Measurements from ENCODE around the gene MPZ.
"Not testable (repeated sequence)": the region's sequence is repeated elsewhere in the genome, so short reads cannot be mapped to it uniquely, and the experiment has no call there.

The MPZ gene

DNA sequence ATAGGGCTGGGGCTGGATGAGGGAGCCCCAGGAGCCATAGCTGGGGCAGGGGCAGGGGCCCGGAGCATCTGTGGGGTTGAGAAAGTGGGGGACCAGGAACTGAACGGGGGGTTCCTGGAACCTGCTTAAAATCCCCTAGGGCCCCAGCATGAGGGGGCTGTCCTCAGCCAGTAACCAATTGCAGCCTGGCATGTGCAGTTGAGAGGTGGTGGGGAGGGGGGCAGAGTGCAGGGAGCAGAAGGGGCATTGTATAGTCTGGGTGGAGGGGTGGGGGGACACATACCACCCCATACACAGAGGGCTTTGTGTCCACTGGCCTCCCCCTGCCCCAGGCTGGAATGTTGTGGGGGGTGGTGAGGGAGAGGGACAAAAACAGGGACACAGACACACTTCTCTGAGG is at the start of gene MPZ:
MPZ (minus strand) TSS at position 101 of the 400 bp plus-strand sequence; CDS start at position 38, 63 bp downstream.
- DNase-seq (ENCODE audit: low read depth in 2 of 2) = no peak

DNA sequence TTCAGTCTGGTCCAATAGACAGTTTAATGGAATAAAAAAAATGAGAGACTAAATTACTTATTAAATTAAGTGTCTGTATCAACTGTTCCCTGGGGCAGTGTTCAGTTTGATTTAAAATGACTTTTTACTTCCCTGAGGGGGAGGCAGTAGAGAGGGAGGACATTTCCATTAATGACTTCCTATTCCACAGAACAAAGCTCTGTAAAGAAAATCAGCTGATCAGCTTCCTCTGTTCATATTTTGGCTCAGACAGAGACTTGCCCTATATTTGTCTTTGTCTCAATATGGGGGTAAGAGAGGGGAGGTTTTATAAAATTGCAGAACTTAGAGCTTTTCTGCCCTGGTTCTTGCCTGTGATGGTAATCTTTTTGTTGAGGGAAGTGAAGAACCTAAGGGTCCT is 49.5 kb upstream of the MPZ start:
- no peak for DNase-seq (ENCODE audit: low read depth in 2 of 2)

DNA sequence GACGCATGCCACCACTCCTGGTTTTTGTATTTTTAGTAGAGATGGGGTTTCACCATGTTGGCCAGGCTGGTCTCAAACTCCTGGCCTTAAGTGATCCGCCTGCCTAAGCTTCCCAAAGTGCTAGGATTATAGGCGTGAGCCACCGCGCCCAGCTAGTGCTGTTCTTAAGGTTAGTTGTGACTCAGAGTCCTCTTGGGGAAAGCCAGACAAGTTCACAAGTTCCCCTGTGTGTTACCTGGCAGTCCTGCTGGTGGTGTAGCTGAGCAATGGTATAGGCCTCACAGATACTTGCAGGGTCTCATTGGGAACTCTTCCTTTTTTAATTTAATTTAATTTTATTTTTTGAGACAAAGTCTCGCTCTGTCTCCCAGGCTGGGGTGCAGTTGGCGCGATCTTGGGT is 47.3 kb upstream of the MPZ start:
- DNase-seq (ENCODE audit: low read depth in 2 of 2) = no peak

DNA sequence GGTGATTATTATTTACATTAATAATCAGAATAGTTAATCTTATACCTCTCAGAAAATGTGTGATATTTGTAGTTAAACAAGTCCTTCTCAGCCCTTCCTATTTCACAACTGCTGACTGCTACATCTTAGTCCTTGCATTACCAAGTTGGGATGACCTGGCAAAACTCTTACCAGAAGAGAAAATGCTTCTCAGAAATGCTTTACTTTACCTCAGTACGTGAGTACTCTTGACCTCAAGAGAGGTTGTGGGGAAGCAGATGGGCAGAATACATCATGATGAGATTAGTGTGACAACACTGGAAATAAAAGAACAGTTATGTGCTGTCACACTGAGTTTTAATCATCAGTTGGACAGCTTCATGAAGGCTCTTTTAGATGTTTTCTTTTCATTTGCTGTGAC is 41.7 kb upstream of the MPZ start:
- no peak for DNase-seq (ENCODE audit: low read depth in 2 of 2)

DNA sequence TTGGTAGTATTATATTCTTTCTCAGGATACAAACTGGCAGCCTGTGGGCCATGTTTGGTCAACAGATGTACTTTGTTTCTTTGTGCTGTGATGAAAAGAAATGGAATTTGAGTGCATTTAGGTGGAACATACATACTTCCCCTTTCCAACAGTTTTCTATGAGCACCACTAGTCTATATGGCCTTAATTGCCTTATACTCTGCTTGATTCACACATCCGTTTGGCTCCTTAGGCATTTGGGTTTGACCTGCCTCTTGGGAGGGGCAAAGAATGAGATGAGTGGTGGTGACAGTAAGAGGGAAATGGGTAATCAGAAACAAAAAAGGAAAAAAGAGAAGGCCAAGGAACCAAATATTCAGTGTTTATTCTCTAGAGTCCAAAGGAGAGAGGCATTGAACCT is 40.9 kb upstream of the MPZ start:
- no peak for DNase-seq (ENCODE audit: low read depth in 2 of 2)

DNA sequence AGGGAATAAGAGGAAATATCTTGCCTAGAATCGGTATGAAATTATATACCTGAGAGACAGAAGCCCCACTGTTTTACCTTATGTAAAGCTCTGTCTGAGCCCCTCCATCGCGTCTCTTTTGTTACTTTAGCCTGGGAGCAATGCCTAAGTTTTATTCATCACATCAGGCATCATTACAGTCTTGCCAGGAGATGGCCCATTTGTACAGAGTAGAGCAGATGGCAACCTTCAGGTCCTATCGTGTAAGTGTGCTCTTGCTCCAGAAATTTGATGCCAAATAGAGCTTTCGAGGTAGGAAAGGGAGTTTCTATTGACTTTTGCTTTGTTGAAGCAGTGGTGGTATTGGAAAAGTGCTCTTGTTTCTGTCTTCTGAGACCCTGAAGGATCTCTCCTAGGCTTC is 33.1 kb upstream of the MPZ start:
- DNase-seq (ENCODE audit: low read depth in 2 of 2) = no peak

DNA sequence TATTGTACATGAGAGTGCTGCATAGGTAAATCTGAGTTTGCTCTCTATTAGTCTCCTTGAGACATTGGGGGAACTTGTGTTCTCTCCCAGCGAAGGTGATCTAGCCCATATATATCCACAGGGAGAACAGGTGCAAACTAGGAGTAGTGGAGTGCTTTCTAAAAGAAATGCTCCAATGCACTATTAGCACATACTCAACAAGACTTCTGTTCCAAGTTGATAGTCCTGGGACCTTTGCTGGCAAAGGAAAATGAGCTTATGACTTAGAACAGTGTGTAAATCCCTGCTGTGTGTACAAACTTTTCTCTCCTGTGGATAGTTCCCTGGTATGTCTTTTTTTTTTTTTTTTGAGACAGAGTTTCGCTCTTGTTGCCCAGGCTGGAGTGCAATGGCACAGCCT is 32.4 kb upstream of the MPZ start:
- no peak for DNase-seq (ENCODE audit: low read depth in 2 of 2)

DNA sequence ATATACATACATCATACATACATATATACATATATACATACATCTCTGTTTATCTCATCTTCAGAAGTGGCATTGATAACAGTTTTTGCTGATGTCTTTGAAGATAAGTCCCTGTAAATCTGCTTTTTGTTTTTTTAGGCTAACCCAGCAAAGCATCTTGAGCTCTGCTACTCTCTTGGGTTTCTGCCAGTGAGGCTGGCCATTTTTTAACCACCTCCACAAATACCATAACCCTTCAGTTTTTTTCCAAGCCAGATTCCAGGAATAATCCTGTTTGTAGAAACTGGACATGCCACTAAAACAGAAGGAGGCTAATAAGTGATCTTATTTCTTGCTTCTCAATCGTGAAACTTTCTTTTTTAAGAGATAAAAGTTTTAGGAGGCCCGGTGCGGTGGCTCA is 26.0 kb upstream of the MPZ start:
- DNase-seq (ENCODE audit: low read depth in 2 of 2) = no peak

DNA sequence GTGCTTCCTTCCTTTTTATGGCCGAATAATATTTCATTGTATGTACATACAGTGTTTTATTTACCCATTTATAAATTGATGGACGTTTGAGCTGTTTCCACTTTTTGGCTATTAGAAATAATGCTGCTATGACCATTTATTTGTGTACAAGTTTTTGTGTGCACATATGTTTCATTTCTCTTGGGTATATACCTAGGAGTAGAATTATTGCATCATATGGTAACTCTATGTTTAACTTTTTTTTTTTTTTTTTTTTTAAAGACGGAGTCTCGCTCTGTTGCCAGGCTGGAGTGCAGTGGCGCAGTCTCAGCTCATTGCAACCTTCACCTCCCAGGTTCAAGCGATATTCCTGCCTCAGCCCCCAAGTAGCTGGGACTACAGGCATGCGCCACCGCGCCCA is 23.4 kb upstream of the MPZ start:
- DNase-seq (ENCODE audit: low read depth in 2 of 2) = no peak

DNA sequence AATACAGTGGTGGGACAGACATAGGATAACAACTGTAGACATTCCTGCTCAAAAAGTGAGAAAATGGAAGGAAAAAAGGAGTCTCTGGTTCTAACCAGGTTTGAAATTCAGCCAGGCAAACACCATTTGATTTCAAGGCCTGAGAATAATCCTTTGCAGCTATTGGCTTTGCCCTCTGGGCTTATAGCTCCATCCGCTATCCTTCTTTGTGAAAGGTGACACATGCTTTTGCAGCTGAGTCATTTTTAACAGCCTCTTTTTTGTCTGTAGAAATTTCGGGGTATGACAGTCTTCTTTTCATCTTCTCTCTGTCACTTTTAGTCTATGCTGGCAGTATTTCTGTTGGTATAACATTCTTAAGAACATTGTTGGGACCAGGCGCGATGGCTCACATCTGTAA is 20.6 kb upstream of the MPZ start:
- no peak for DNase-seq (ENCODE audit: low read depth in 2 of 2)

DNA sequence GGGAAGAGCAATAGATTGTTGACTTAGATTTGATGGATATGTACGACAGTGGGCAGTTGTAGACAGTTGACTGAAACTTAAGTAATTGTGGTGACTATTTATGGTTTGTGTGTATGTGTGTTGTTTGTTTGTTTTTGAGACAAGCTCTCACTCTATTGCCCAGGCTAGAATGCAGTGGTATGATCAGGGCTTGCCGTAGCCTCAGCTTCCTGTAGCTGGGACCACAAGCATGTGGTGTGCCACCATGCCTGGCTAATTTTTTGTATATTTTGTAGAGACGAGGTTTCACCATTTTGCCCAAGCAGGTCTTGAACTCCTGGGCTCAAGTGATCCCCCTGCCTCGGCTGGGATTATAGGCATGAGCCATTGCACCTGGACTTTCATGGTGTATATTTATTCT is 14.3 kb upstream of the MPZ start:
- no peak for DNase-seq (ENCODE audit: low read depth in 2 of 2)

DNA sequence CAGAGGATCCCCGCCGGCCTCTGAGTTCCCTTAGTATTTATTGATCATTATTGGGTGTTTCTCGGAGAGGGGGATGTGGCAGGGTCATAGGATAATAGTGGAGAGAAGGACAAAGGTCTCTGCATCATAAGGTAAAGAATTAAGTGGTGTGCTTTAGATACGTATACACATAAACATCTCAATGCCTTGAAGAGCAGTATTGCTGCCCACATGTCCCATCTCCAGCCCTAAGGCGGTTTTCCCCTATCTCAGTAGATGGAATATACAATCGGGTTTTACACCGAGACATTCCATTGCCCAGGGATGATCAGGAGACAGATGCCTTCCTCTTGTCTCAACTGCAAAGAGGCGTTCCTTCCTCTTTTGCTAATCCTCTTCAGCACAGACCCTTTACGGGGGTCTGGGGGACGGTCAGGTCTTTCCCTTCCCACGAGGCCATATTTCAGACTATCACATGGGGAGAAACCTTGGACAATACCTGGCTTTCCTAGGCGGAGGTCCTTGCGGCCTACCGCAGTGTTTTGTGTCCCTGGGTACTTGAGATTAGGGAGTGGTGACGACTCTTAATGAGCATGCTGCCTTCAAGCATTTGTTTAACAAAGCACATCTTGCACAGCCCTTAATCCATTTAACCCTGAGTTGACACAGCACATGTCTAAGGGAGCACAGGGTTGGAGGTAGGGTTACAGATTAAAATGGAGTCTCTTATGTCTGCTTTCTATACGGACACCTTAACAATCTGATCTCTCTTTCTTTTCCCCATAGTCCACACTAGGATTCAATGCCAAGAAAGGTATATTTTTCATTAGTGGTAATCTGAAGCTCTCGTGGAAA is 6.3 kb upstream of the MPZ start:
- not testable (repeated sequence) for DNase-seq (ENCODE audit: low read depth in 2 of 2)

DNA sequence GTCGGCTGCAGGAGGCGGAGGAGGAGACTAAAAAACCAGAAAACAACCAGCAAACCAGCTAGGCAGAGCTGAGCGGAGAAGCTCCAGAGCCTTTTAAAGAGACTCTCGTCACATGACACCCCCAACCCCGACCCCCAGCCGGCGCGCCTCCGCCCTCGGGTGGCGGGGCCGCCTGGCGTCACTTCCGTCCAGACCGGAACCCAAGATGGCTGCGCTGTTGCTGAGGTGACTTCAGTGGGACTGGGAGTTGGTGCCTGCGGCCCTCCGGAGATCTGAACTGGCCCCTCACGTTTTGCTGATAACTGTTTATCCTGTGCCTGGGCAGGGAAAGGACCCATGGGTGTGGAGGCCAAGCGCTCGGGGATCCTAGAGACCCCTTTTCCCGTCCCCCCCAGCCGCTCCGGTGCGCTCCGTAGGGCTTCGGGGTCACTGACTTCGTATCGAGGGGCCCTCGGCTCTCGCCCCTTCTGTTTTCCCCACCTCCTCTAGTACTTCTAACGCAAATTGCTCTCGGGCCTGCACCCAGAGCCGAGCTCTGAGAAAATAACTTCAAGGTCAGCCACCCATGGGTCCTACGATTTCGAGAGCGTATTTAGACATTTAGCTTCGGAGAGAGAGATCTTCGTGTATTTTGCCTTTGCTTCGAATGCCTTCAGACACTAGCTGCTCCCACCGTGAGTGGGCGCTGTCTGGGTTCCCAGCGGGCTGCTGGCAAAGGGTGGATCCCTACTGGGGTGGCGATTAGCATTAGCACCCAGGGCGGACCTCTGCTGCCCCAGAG is 4.6 kb upstream of the MPZ start, which contains the start of gene SDHC:
SDHC (plus strand) TSS at position 181 of the 781 bp plus-strand sequence; CDS start at position 206, 25 bp downstream.
- DNase-seq (ENCODE audit: low read depth in 2 of 2) = peak; percentile 74 to 77

DNA sequence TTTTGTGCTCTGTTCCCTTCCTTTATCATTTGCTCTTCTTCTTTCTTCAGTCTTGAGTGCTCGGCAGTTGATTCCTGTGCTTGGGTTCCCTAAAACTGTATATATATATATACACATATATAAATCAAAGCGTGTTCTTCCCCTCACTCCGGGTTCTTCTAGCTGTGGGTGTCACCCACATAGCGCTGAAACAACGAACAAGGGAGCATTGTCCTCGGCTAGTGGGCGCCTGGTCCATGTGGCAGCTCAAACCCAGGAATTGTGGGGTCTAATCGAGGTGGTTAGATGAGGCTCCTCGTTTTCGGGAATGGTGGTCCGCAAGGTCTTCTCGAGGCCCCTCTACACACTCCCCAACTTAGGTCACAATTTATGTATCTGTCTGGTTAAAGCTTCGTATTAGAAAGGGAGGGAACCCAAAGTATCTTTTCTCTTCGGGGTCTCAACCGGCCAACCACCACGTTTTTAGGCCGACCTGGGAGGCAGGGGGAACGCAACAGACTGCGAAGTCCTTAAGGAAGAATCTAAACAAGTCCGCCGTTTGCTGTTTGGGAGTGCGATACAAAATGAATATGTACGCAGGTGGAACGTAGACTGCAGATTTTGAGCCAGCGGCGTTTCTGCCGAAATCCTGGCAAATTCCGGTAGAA is 3.9 kb upstream of the MPZ start:
- no peak for DNase-seq (ENCODE audit: low read depth in 2 of 2)

DNA sequence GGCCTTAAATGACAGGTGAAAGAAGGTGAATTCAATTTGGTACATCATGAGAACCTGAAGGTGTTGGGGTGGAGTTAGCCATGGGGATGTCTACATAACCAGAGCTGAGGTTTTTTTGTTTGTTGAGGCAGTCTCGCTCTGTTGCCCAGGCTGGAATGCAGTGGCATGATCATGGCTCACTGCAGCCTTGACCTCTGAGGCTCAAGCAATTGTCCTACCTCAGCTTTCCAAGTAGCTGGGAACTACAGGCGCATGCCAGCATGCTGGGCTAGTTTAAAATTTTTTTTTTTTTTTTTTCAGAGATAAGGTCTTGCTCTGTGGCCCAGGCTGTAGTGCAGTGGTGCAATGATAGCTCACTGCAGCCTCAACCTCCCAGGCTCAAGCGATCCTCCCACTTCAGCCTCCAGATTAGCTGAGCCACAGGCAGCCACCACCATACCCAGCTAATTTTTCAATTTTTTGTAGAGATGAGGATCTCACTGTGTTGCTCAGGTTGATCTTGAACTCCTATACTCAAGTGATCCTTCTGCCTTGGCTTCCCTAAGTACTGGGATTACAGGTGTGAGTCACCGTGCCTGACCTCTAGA is 1.9 kb upstream of the MPZ start:
- DNase-seq (ENCODE audit: low read depth in 2 of 2) = no peak

DNA sequence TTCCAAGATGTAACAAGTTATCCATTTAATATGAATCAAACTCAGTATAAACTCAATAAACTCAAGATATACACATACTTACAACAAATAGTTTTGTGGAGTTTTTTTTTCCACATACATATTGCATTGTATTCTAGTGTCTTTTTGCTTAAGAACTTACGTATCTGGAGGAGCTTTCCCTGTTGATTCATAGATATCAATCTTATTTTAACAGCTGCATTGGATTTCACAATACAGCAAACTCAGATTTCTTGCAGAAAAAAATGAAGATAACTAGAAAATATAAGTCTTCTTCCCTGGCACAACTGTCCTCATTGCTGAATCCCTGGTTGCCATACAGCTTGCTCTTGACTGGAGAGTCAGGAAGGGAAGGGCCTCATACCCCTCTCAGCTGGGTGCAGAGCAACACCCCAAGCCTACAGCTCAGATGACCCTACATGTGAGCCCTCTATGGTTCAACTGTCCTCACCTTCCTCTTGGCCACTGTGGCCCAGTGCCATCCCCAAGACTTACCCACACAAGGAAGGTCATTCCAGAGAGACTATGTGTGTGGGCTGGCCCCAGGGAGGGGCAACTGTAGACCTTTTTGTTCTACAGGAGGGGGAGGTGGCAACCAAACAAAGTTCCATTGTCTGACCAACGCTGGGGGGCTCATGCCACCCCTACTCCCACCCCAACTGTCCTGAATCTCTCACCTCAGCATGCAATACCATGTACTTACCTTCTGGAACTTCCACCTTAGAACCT is 1.7 kb downstream of the MPZ start:
- no peak for DNase-seq (ENCODE audit: low read depth in 2 of 2)

DNA sequence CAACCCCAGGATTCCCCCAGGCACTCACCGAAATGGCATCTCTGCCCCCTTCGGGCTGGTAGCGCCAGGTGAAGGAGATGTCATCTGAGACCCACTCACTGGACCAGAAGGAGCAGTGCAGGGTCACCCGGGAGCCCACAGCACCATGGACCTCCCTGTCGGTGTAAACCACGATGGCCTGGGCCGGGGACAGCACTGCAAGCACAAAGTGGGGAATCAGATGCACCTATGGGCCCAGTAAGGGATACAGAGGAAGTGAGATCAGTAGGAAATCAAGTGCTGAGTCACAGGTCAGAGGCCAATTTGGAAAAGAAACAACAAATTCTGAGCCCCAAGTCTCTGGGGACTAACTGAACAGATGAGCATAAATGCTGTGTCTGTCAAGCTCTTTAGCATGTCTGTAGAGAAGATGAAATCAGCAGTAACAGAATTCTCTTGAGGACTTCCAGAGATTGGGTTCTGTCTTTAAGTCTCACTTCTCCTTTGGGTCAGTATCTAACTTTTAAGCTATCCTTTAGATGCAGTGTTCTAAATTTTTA is 2.5 kb downstream of the MPZ start:
- DNase-seq (ENCODE audit: low read depth in 2 of 2) = no peak

DNA sequence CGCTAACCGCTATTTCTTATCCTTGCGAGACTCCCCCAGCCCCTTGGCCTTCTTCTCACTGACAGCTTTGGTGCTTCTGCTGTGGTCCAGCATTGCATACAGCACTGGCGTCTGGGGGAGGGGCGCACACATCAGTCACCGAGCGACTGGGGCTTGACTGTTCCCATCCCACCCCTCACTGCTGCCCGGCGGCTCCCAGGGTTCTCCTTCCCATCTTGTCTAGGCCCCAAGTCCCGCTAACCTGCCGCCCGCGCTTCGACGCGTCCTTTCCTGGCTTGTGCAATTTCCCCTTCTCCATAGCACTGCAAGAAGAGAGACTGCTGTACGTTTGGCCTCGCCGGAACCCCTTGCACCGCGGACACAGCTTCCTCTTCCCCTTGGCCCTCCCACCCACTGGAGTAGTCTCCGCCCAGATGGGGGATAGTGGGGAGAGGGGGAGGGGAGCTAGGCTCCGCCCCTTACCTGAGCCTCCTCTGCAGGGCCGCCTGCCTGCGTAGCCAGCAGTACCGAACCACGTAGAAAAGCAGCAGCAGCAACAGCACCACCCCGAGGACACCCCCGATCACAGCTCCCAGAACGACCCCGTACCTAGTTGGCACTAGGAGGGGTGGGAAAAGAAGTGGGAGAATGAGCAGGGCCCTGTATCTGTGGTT is 3.8 kb downstream of the MPZ start:
- DNase-seq (ENCODE audit: low read depth in 2 of 2) = peak; percentile 69 to 71

DNA sequence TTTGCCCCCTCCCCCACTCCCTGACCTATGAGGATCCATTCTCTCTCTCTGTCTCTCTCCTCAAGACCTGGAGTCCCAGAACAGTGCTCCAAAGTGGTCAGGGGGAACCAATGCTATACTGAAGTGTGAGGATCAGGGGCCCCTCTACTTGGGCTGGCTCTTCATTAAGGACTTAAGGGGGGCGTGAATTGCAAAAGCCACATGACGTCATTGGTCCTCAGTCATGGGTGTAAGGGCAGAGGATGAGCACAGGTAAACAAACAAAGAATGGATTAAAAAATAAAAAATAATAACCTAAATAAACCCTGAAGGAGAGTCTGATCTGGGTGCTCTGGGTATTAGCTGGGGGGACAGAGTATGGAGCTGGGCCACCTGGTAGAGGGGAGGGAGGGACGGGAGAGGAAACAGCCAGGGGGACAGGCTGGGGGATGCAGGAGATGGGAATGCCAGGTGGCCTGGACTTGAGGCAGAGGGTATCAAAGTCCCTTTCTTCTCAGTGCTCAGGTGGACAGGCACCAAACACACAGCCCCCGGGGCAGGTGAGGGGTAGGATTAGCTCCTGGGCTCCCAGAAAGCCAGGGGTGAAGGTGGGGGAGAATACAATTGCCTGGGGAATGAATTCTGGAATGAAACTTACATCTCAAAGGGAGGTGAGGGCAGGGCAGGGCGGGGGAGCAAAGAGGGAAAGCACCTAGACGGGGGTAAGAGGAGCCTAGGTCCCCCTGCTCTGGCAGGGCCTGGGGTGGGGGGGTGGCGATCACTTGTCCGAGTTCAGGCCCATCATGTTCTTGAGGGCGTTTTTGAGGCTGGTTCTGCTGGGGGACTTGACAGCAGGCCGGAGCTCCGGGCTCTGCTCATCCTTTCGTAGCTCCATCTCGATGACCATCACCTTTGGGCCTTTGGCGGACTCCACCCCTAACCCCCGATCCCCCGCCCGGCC is 4.6 kb downstream of the MPZ start:
- DNase-seq (ENCODE audit: low read depth in 2 of 2) = no peak

DNA sequence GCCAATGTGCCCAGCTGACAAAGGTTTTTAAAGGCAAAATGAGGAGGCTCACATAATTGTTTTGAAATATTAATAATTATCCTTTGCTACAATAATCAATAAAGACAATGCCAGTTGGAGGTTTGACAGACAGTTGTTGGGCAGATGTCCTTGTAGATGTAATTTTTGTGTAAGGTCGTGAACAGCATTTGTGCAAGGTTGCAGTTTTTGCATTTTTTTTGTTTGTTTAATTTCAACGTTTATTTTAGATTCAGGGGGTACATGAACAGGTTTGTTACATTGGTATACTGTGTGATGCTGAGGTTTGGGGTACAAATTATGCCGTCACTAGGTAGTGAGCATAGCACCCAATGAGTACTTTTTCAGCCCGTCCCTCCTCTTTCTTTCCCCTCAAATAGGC is 9.3 kb downstream of the MPZ start:
- DNase-seq (ENCODE audit: low read depth in 2 of 2) = no peak
